Transverse colon (tissue), 4 donors: ENCODE measurements around the gene RNF150.

Experiments used
- POLR2A ChIP-seq: fragments of 450-650 bp; IDR thresholded peaks from one replicate; pipeline ENCODE4 v1.6.1; 2016; ENCODE audit warnings: antibody characterized with exemption, mild to moderate bottlenecking, moderate library complexity
- POLR2AphosphoS5 ChIP-seq, 3 donors: sonication (generic); formaldehyde crosslinking; IDR thresholded peaks; one replicate each; pipeline ENCODE4 v1.6.1; 2016; ENCODE audit warnings: antibody characterized with exemption in 3 of 3
- TF ChIP-seq, protein P1 (sequence below), 5 experiments: fragments of 200-600 bp in 3 of 5; fragments of 450-650 bp in 2 of 5; sonication (generic) in 3 of 5; IDR thresholded peaks; 1 replicate in 2 of 5; 2 replicates in 3 of 5; pipeline ENCODE4 v1.5.1; 2016 to 2017; ENCODE audit warnings: antibody characterized with exemption in 5 of 5, inconsistent platforms in 3 of 5, mild to moderate bottlenecking in 2 of 5, moderate library complexity in 1 of 5

DNA sequence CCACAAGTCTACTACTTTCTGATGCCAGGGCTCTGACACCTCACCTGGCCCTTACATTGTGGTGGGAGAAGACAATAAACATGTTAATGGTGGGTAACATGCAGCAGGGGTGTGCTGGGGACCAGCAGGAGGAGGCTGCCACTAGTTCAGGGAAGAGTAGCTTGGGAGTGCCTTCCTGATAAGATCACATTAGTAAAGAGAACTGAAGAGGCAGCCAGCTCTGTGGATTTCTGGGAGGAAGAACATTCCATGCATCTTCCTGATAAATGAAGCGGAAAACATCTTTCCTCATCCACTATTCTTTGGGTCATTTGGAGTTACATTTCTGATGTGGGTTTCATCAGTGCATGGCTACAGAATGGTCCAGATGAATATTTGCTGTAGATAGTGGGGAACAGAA lies 9.0 kb downstream of the RNF150 start:
- TF ChIP-seq POLR2A: no peak
- TF ChIP-seq, protein P1, sequence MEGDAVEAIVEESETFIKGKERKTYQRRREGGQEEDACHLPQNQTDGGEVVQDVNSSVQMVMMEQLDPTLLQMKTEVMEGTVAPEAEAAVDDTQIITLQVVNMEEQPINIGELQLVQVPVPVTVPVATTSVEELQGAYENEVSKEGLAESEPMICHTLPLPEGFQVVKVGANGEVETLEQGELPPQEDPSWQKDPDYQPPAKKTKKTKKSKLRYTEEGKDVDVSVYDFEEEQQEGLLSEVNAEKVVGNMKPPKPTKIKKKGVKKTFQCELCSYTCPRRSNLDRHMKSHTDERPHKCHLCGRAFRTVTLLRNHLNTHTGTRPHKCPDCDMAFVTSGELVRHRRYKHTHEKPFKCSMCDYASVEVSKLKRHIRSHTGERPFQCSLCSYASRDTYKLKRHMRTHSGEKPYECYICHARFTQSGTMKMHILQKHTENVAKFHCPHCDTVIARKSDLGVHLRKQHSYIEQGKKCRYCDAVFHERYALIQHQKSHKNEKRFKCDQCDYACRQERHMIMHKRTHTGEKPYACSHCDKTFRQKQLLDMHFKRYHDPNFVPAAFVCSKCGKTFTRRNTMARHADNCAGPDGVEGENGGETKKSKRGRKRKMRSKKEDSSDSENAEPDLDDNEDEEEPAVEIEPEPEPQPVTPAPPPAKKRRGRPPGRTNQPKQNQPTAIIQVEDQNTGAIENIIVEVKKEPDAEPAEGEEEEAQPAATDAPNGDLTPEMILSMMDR (IDR thresholded peaks at IDR 0.05): no peak
- TF ChIP-seq POLR2AphosphoS5 (IDR thresholded peaks at IDR 0.05): no peak
